Vagina (tissue), 2 donors: ENCODE measurements around the gene TFAP2D.

Experiments used
- CTCF ChIP-seq, 3 experiments: fragments of 450-650 bp in 2 of 3; fragments of 200-600 bp in 1 of 3; sonication (generic) in 1 of 3; IDR thresholded peaks; one replicate each; pipeline ENCODE4 v1.5.1; 2017 to 2019; ENCODE audit warnings: antibody characterized with exemption in 3 of 3, mild to moderate bottlenecking in 2 of 3, moderate library complexity in 2 of 3
- POLR2A ChIP-seq, 2 donors: fragments of 450-650 bp; IDR thresholded peaks; one replicate each; pipeline ENCODE4 v1.6.1; 2017; ENCODE audit warnings: antibody characterized with exemption in 2 of 2, mild to moderate bottlenecking in 2 of 2, moderate library complexity in 2 of 2

- TF ChIP-seq CTCF (IDR thresholded peaks at IDR 0.05) (no peak), POLR2A (IDR thresholded peaks at IDR 0.05) (no peak)
These were observed 49.5 kb upstream of the TFAP2D start for GRCh38 chr6:50663806-50664205.
